Activated CD4-positive, alpha-beta memory T cell treated with anti-CD3 and anti-CD28 coated beads, Interleukin-2, amount 10 ng/mL, durations not matched to agents 7 days and 5 days (primary cell): ENCODE data around the gene MADCAM1. TPM values are rescaled to one million over a fixed set of nuclear protein-coding genes. Genes with fewer than 3 reads are reported as not detected.

Experiments
- CTCF ChIA-PET: fragments of 350-600 bp; sonication (Branson Sonifier 250); formaldehyde crosslinking; loops from one replicate; lab custom pipeline; 2021; ENCODE audit warnings: antibody characterized with exemption, inconsistent platforms; lab: Charles Lee
- POLR2A ChIA-PET: fragments of 350-600 bp; sonication (Branson Sonifier 250); formaldehyde crosslinking; loops from one replicate; lab custom pipeline; 2021; ENCODE audit warnings: antibody characterized with exemption; lab: Charles Lee
- DNase-seq: peaks from one replicate; pipeline ENCODE4 v3.0.0-alpha.2; 2020
- H3K27ac Mint-ChIP-seq: one replicate; pipeline ENCODE4 v1.8.0; 2021; ENCODE audit warnings: mild to moderate bottlenecking, mixed read lengths
- H3K27me3 Mint-ChIP-seq: one replicate; pipeline ENCODE4 v1.8.0; 2021; ENCODE audit warnings: mixed read lengths
- H3K36me3 Mint-ChIP-seq: one replicate; pipeline ENCODE4 v1.8.0; 2021; ENCODE audit warnings: low read depth, mixed read lengths
- H3K4me1 Mint-ChIP-seq: one replicate; pipeline ENCODE4 v1.8.0; 2021; ENCODE audit warnings: mixed read lengths
- H3K4me3 Mint-ChIP-seq: one replicate; pipeline ENCODE4 v1.8.0; 2021; ENCODE audit warnings: mild to moderate bottlenecking, mixed read lengths
- H3K9me3 Mint-ChIP-seq: one replicate; pipeline ENCODE4 v1.8.0; 2021; ENCODE audit warnings: mixed read lengths
- total RNA-seq, 2 experiments: library from RNA; stranded (reverse); gene quantifications; one replicate each; pipeline ENCODE4 v1.2.3, GENCODE V29; 2021

MADCAM1 gene
- total RNA-seq, 2 experiments from 2014 or later = 0.78 to 0.81 TPM

- Mint-ChIP-seq H3K27ac (no peak overlapping the region), H3K27me3 (no peaks in the 10 kb centered on the region), H3K4me1 (peaks cover 3% of the 10 kb centered on the region), H3K36me3 (no peaks in the 10 kb centered on the region), H3K4me3 (no peak overlapping the region), H3K9me3 (no peaks in the 10 kb centered on the region)
- no peak for DNase-seq
- CTCF ChIA-PET = no interaction called here
- POLR2A ChIA-PET = interaction anchor here (1.1 kb wide), 1 partner anchor 33 kb away, joined by 3 read pairs; no protein-coding TSS in a partner anchor
Observed at GRCh38 chr19:554817-555216, 58.5 kb downstream of the MADCAM1 start.

Other genes starting within 250 kb of the MADCAM1 start
- gene PLPP2, start 205.1 kb upstream of the MADCAM1 start, total RNA-seq = under 1 TPM; 0.60 to 0.78 TPM
- gene MIER2, start 151.7 kb upstream of the MADCAM1 start, total RNA-seq = 10 to 100 TPM; 17.2 to 20.8 TPM
- under 1 TPM in 1 of 2 experiments, not detected in 1; 0.08 TPM for gene C2CD4C, start 87.3 kb upstream of the MADCAM1 start, total RNA-seq
- gene SHC2, start 35.5 kb upstream of the MADCAM1 start, total RNA-seq = not detected
- gene TPGS1, start 11.0 kb downstream of the MADCAM1 start, total RNA-seq = 10 to 100 TPM; 22.9 to 24.0 TPM
- 10 to 100 TPM; 50.3 to 50.4 TPM for gene CDC34, start 35.3 kb downstream of the MADCAM1 start, total RNA-seq
- gene GZMM, start 47.6 kb downstream of the MADCAM1 start, total RNA-seq = 10 to 100 TPM; 45.1 to 45.2 TPM
- gene BSG, start 76.1 kb downstream of the MADCAM1 start, total RNA-seq = 100 to 1,000 TPM; 255 to 257 TPM
- gene HCN2, start 93.4 kb downstream of the MADCAM1 start, total RNA-seq = 1 to 10 TPM; 3.1 to 3.5 TPM
- gene POLRMT, start 137.1 kb downstream of the MADCAM1 start, total RNA-seq = 10 to 100 TPM; 44.8 to 45.1 TPM
- not detected for gene FGF22, start 143.4 kb downstream of the MADCAM1 start, total RNA-seq
- 10 to 100 TPM; 80.6 to 82.2 TPM for gene RNF126, start 166.7 kb downstream of the MADCAM1 start, total RNA-seq
- 1 to 10 TPM; 2.5 to 3.0 TPM for gene FSTL3, start 179.9 kb downstream of the MADCAM1 start, total RNA-seq
- not detected for gene PRSS57, start 199.0 kb downstream of the MADCAM1 start, total RNA-seq
- gene PALM, start 212.4 kb downstream of the MADCAM1 start, total RNA-seq = not detected